Measurements from ENCODE around the gene CEP85.
A peak's percentile ranks its signal among the peaks of the same experiment; 100 is the strongest.

Gene CEP85

DNA sequence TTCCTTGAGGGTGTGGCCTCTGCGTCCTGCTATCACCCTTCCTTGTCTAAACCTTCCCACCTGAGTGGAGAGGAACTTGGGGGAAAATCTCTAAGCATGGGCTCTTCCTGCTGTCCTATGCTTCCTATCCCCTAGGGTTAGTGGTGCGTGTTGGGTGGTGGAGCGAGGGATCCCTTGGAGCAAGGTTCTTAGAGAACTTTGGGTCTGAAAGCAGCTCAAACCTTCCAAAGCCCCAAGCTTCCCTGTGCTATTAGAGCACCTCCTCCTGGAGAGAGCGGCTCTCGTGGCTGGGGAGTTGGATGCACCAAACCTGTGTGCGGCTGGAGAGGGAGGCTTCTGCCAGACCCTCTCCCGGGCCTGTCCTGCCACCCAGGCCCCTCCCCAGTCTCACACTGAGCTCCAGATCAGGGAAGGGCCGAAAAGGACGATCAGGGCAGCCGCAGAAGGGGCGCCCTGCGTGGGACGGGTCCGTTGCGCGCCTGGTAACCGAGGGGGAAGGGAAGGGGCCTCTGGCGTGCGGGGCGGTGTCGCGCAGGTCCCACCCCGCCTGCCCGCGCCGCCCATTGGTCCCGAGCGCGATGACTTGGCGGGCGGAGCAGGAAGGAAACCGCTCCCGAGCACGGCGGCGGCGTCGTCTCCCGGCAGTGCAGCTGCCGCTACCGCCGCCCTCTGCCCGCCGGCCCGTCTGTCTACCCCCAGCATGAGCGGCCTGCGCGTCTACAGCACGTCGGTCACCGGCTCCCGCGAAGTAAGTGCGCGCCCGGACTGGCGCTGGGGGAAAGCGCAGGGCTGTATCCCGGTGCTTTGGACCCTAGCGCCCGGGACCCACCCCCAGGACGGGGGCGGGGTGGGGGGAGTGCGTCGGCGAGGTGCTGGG is 45.7 kb downstream of the CEP85 start, which contains the start of gene SH3BGRL3:
TSS of gene SH3BGRL3 (plus strand) at position 631 of the 877 bp plus-strand sequence. CDS start at position 701, 70 bp downstream.
- Histone ChIP-seq H3K27me3 (replicated peaks; ENCODE audit: control insufficient read depth, insufficient read depth, low read length) (no peaks in the 10 kb centered on the region), H3K36me3 (ENCODE audit: control insufficient read depth, insufficient read depth, low read length, severe bottlenecking) (peaks cover 4% of the 10 kb centered on the region), H3K9ac (ENCODE audit: low read length) (peak within 1 kb of the TSS; percentile 93), H3K4me3 (ENCODE audit: low read length) (peak within 1 kb of the TSS; percentile 85), H3K9me3 (ENCODE audit: control insufficient read depth, low read length) (no peaks in the 10 kb centered on the region), H3K4me1 (ENCODE audit: control insufficient read depth, insufficient read depth, low read length) (peaks cover 86% of the 10 kb centered on the region)
- DNase-seq (ENCODE audit: low read depth): peak; percentile 95

DNA sequence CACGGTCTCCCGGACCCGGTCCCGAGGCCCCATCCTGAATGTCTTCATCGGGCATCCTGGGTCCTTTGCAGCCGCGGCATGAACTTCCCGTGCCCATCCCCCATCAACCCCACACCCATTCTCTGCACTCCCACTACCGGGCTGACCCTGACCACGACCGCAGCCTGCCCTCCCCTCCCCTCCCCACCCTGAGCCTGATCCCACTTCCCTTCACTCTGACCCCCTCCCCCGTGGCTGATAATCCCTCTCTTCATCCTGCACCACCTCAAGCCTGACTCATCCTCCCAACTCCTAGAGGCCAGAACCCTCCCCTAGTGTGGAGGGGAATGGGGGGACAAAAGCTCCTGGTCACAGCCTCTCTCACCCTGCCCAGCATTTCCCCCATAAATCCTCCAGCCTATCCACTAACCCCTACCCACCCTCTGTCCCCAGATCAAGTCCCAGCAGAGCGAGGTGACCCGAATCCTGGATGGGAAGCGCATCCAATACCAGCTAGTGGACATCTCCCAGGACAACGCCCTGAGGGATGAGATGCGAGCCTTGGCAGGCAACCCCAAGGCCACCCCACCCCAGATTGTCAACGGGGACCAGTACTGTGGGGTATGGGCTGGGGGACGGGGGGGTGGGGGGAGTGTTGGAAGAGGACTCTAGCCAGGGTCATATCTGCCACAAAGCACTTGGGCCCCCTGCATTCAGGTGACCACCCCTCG is 46.5 kb downstream of the CEP85 start:
- no peaks in the 10 kb centered on the region for H3K9me3 ChIP-seq (ENCODE audit: control insufficient read depth, low read length)
- H3K4me1 ChIP-seq (ENCODE audit: control insufficient read depth, insufficient read depth, low read length): peaks cover 86% of the 10 kb centered on the region
- no peaks in the 10 kb centered on the region for H3K27me3 ChIP-seq (replicated peaks; ENCODE audit: control insufficient read depth, insufficient read depth, low read length)
- peak; percentile 64 for DNase-seq (ENCODE audit: low read depth)
- H3K36me3 ChIP-seq (ENCODE audit: control insufficient read depth, insufficient read depth, low read length, severe bottlenecking): peaks cover 4% of the 10 kb centered on the region
- peak overlapping the region; percentile 85 for H3K4me3 ChIP-seq (ENCODE audit: low read length)
- peak overlapping the region; percentile 93 for H3K9ac ChIP-seq (ENCODE audit: low read length)

DNA sequence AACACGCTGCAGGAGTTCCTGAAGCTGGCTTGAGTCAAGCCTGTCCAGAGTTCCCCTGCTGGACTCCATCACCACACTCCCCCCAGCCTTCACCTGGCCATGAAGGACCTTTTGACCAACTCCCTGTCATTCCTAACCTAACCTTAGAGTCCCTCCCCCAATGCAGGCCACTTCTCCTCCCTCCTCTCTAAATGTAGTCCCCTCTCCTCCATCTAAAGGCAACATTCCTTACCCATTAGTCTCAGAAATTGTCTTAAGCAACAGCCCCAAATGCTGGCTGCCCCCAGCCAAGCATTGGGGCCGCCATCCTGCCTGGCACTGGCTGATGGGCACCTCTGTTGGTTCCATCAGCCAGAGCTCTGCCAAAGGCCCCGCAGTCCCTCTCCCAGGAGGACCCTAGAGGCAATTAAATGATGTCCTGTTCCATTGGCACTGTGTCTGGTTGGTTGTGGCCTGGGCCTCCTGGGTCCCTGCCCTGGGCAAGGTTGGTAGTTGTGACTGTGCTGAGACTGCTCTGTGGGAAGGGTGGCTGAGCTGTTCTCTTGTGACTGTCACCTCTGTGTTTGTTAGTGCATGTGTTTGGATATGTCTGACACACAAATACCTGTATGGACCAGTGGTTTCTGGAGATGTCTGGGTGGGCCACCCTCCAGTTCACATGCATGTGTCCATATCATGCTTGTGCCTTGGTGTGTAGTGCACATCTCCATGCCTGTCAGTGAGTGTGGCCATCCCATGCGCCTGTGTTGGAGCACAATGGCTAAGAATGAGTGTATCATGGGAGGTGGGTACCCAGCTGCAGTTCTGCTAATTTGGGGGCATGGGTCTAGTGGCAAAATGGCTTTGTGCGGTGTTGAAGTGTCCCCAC is 47.3 kb downstream of the CEP85 start:
- Histone ChIP-seq H3K36me3 (ENCODE audit: control insufficient read depth, insufficient read depth, low read length, severe bottlenecking) (peaks cover 4% of the 10 kb centered on the region), H3K9ac (ENCODE audit: low read length) (peak overlapping the region; percentile 93), H3K4me3 (ENCODE audit: low read length) (peak overlapping the region; percentile 85), H3K27me3 (replicated peaks; ENCODE audit: control insufficient read depth, insufficient read depth, low read length) (no peaks in the 10 kb centered on the region), H3K4me1 (ENCODE audit: control insufficient read depth, insufficient read depth, low read length) (peaks cover 84% of the 10 kb centered on the region), H3K9me3 (ENCODE audit: control insufficient read depth, low read length) (no peaks in the 10 kb centered on the region)
- DNase-seq (ENCODE audit: low read depth): peak; percentile 52

DNA sequence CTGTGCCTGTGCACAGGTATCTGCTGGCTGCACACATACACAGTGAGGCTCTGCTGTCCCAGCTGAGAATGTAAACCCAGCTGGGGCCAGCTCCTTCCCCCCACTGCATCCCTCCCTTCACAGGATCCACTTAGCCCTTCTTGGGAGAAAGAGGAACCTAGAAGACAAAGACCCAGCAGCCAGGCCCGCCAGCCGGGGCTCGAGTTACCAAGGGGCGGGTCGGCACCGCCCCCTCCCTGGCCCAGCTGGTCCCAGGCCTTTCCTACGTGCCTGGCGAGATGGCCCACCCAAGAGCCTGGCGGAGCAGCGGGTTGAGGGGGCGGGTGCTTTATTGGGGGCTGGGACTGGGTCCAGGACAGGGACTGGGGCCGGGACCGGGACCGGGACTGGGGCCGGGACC is 48.0 kb downstream of the CEP85 start:
- peaks cover 4% of the 10 kb centered on the region for H3K36me3 ChIP-seq (ENCODE audit: control insufficient read depth, insufficient read depth, low read length, severe bottlenecking)
- H3K4me3 ChIP-seq (ENCODE audit: low read length): peak overlapping the region; percentile 85
- peaks cover 81% of the 10 kb centered on the region for H3K4me1 ChIP-seq (ENCODE audit: control insufficient read depth, insufficient read depth, low read length)
- peak overlapping the region; percentile 93 for H3K9ac ChIP-seq (ENCODE audit: low read length)
- H3K9me3 ChIP-seq (ENCODE audit: control insufficient read depth, low read length): no peaks in the 10 kb centered on the region
- peak; percentile 64 for DNase-seq (ENCODE audit: low read depth)
- no peaks in the 10 kb centered on the region for H3K27me3 ChIP-seq (replicated peaks; ENCODE audit: control insufficient read depth, insufficient read depth, low read length)

DNA sequence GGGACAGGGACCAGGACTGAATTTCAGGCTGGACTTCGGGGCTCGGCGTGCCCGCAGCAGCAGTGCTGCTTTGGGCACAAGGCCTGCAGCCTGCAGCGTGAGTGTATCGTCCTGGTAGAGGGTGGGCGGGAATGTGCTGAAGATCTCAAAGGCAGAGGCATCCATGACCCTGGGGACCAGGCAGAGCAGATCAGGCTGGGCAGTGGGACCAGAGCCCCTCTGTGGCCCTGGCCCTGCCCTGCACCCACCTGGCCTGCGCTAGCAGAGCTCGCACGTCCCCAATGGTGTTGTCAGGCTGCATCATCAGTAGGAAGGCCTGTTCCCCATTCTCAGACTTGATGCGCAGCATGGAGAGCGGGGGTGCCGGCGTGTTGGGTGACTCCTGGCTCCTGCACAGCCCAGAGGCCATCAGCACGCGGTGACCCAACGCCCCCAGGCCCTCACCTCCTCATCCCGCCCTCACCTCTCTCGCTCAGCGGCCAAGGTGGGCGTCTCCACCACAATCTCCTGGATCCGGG is 48.5 kb downstream of the CEP85 start:
- Histone ChIP-seq H3K27me3 (replicated peaks; ENCODE audit: control insufficient read depth, insufficient read depth, low read length) (no peaks in the 10 kb centered on the region), H3K4me1 (ENCODE audit: control insufficient read depth, insufficient read depth, low read length) (peaks cover 81% of the 10 kb centered on the region), H3K36me3 (ENCODE audit: control insufficient read depth, insufficient read depth, low read length, severe bottlenecking) (peaks cover 4% of the 10 kb centered on the region), H3K9ac (ENCODE audit: low read length) (peak overlapping the region; percentile 65), H3K9me3 (ENCODE audit: control insufficient read depth, low read length) (no peaks in the 10 kb centered on the region), H3K4me3 (ENCODE audit: low read length) (peak overlapping the region; percentile 29)
- no peak for DNase-seq (ENCODE audit: low read depth)

DNA sequence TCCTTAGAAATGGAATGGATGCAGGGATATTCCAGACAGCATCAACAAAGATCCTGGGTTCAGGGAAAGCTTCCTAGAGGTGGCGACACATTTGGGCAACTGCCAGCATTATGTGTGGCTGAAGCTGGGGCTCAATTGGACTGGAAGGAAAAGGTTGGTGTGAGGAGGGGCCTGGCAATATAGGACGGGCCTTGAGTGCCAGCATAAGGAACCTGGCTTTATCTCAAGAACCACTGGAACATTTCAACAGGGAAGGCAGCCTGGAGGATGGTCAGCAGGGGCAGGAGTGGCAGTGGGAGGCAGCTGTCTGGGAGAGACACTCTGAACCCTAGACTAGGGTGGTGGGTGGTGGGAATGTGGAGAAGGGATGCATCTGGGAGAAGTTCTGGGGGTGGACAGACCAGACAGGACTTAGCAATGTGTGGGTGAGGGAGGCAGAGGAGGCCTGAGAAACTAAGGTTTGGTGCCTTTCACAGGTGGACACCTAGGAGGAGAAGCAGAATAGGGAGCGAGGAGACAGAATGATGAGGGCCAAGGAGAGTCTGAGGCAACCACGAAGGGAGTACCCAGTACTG is 49.4 kb downstream of the CEP85 start:
- peaks cover 79% of the 10 kb centered on the region for H3K4me1 ChIP-seq (ENCODE audit: control insufficient read depth, insufficient read depth, low read length)
- no peak for DNase-seq (ENCODE audit: low read depth)
- no peaks in the 10 kb centered on the region for H3K27me3 ChIP-seq (replicated peaks; ENCODE audit: control insufficient read depth, insufficient read depth, low read length)
- H3K9ac ChIP-seq (ENCODE audit: low read length): peak overlapping the region; percentile 75
- H3K9me3 ChIP-seq (ENCODE audit: control insufficient read depth, low read length): no peaks in the 10 kb centered on the region
- no peak overlapping the region for H3K4me3 ChIP-seq (ENCODE audit: low read length)
- H3K36me3 ChIP-seq (ENCODE audit: control insufficient read depth, insufficient read depth, low read length, severe bottlenecking): peaks cover 4% of the 10 kb centered on the region

DNA sequence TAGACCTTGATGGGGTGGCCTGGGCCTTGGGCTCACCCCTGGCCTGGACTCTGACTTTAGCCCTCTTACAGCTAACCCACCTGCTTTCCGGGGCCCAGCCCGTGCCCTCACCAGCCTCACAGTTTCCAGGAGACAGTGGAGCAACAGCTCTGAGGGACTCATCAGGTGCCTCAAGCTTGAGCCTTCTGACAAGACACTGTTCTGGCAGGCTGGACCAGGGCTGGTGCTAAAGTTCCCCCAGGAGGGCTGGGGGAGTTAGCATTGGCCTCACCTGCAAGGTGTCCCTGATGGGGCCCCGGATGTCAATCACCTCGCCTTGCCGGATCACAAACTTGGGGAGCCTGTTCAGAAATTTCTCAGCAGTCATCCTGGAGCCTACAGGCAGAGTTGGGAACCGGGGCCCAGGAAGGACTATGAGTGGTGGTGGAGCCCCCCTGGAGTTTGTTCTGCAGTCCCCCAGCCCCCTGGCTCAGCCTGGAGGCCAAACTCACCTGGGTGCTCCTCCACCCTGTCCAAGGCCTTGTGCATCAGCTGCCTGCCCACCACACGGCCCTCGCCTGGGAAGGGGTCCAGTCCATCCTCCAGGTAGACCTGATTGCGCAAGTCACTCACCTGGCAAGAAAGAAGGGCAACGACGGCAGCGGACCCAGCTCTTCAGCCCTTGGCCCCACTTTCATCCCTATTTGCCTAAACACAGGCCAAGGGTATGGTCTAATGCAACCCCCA is 50.0 kb downstream of the CEP85 start:
- peak overlapping the region; percentile 47 for H3K4me3 ChIP-seq (ENCODE audit: low read length)
- H3K36me3 ChIP-seq (ENCODE audit: control insufficient read depth, insufficient read depth, low read length, severe bottlenecking): peaks cover 4% of the 10 kb centered on the region
- no peak for DNase-seq (ENCODE audit: low read depth)
- H3K27me3 ChIP-seq (replicated peaks; ENCODE audit: control insufficient read depth, insufficient read depth, low read length): no peaks in the 10 kb centered on the region
- H3K4me1 ChIP-seq (ENCODE audit: control insufficient read depth, insufficient read depth, low read length): peaks cover 76% of the 10 kb centered on the region
- H3K9me3 ChIP-seq (ENCODE audit: control insufficient read depth, low read length): no peaks in the 10 kb centered on the region
- peak overlapping the region; percentile 75 for H3K9ac ChIP-seq (ENCODE audit: low read length)

DNA sequence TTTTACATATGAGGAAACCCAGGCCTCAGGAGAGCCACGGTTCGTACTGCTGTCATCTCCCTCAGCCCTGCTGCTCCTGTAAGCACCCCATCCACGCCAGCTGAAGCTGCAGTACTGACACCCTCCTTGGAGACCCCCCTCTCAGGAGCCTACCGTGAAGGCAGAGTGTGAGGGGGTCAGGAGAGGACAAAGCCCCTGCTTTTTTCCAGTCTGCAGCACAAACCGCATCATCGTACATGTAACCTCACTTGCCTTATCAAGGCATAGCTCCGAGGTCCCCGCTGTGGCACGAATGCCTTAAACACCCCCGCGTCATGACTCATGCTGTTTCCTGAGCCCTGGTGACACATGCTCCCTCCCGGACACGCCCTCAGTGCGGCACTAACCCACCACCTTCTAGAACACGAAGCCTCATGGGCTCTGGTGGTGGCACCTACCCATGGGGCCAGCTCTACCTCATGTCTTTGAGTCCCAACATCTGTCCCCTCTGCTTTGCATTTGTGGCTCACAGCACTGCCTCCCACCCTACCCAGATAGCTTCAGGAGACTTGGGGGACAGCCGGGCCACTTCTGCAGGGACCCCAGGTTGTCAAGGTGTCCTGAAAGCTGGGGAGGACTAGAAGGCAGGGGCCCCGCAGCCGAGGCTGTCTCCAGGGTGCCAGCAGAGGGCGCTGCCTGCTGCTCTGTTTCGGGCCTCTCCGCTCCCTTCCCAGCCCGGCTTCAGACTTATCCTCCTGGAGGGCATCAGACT is 50.8 kb downstream of the CEP85 start:
- Histone ChIP-seq H3K4me1 (ENCODE audit: control insufficient read depth, insufficient read depth, low read length) (peaks cover 69% of the 10 kb centered on the region), H3K36me3 (ENCODE audit: control insufficient read depth, insufficient read depth, low read length, severe bottlenecking) (peaks cover 4% of the 10 kb centered on the region), H3K4me3 (ENCODE audit: low read length) (peak overlapping the region; percentile 47), H3K27me3 (replicated peaks; ENCODE audit: control insufficient read depth, insufficient read depth, low read length) (no peaks in the 10 kb centered on the region), H3K9me3 (ENCODE audit: control insufficient read depth, low read length) (no peaks in the 10 kb centered on the region), H3K9ac (ENCODE audit: low read length) (peak overlapping the region; percentile 75)
- peak; percentile 95 for DNase-seq (ENCODE audit: low read depth)

DNA sequence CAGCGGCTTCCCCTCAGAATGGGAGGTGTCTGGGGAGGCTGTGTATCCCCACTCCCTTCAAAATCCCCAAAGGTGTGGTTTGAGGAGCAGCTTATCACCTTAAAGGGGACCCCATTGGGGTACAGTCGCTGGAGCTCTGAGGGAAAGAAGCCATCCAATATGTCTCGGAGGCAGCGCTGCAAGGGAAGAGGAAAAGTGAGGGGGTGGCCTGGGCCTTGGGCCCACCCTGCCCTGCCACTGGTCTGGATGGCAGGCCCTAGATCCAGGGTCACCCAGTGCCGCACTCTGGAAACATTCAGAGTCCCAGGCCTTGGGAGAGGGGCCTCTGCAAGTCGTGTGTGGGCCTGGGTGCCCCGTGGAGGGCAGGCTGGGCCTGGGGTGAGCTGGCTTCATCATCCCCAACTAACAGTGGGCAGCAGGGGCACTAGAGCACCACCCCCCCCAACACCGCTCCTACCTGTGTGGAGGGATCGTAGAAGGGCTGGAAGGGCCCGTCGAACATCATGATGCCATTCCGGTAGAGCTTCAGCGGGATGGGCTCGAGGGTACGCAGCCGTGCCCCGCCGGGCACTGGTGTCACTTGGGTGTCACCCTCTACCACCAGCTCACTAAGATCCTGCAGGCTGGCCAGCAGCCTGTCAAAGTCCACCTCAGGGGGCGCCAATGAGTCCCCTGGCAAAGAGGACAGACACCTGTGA is 51.5 kb downstream of the CEP85 start:
- H3K9me3 ChIP-seq (ENCODE audit: control insufficient read depth, low read length): no peaks in the 10 kb centered on the region
- H3K36me3 ChIP-seq (ENCODE audit: control insufficient read depth, insufficient read depth, low read length, severe bottlenecking): peaks cover 4% of the 10 kb centered on the region
- DNase-seq (ENCODE audit: low read depth): no peak
- no peak overlapping the region for H3K4me3 ChIP-seq (ENCODE audit: low read length)
- H3K9ac ChIP-seq (ENCODE audit: low read length): peak overlapping the region; percentile 75
- peaks cover 69% of the 10 kb centered on the region for H3K4me1 ChIP-seq (ENCODE audit: control insufficient read depth, insufficient read depth, low read length)
- no peaks in the 10 kb centered on the region for H3K27me3 ChIP-seq (replicated peaks; ENCODE audit: control insufficient read depth, insufficient read depth, low read length)

Data from adipocyte (in vitro differentiated cells).